T-helper 2 cell treated with Interferon-gamma antibody and Interleukin-4, amounts not matched to agents 5 μg/mL and 100 μg/mL, for 36 hours (primary cell): Measurements from ENCODE around the gene ECM1.

Experiments
- DNase-seq: peaks from one replicate; pipeline ENCODE4 v3.0.0; 2021; ENCODE audit warnings: low spot score
- H3K27ac Mint-ChIP-seq: one replicate; pipeline ENCODE4 v1.8.0; 2021; ENCODE audit warnings: mild to moderate bottlenecking, mixed read lengths
- H3K27me3 Mint-ChIP-seq: one replicate; pipeline ENCODE4 v1.8.0; 2021; ENCODE audit warnings: low read depth, mixed read lengths
- H3K36me3 Mint-ChIP-seq: one replicate; pipeline ENCODE4 v1.8.0; 2021; ENCODE audit warnings: low read depth, mixed read lengths
- H3K4me1 Mint-ChIP-seq: one replicate; pipeline ENCODE4 v1.8.0; 2021; ENCODE audit warnings: low read depth, mixed read lengths
- H3K4me3 Mint-ChIP-seq: one replicate; pipeline ENCODE4 v1.8.0; 2022; ENCODE audit warnings: mild to moderate bottlenecking, moderate library complexity, mixed read lengths
- H3K9me3 Mint-ChIP-seq: one replicate; pipeline ENCODE4 v1.8.0; 2021; ENCODE audit warnings: mixed read lengths

ECM1 gene

DNA sequence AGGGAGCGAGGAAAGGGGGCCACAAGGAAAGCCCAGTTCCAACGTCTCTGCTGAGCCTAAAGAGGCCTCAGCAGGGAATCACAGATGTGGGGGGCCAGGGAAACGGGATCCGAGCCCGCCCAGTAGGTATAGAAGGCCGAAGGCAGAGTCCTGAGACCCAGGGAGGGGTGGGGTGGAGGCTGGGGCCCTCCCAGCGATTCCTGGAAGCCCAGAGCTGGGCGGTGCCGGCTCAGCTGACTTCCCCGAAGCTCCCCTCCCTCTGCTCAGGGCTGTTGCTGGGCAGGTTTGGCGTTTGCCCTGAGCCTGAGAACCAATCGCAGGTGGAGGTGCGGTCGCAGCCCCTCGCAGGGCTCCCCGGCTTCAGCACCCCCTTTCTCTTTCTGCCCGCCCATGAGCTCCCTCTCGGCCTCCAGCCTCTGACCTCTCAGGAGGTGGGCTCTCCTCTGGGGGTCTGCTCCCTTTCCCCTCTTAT, 54.1 kb downstream of the ECM1 start:
- no peaks in the 10 kb centered on the region for H3K9me3 Mint-ChIP-seq
- peaks cover 9% of the 10 kb centered on the region for H3K36me3 Mint-ChIP-seq
- no peaks in the 10 kb centered on the region for H3K27me3 Mint-ChIP-seq
- H3K4me1 Mint-ChIP-seq = peaks cover 50% of the 10 kb centered on the region
- peak overlapping the region; percentile 100 for H3K27ac Mint-ChIP-seq
- peak overlapping the region; percentile 99 for H3K4me3 Mint-ChIP-seq
- peak; percentile 90 for DNase-seq

GRCh38 chr1:150562446-150563339, 54.8 kb downstream of the ECM1 start:
- Mint-ChIP-seq H3K4me1 (peaks cover 56% of the 10 kb centered on the region), H3K27me3 (no peaks in the 10 kb centered on the region), H3K27ac (peak overlapping the region; percentile 100), H3K36me3 (peaks cover 12% of the 10 kb centered on the region), H3K9me3 (no peaks in the 10 kb centered on the region), H3K4me3 (peak overlapping the region; percentile 99)
- peak; percentile 74 for DNase-seq
